Large intestine (tissue), 3 donors: ENCODE data around the gene DMRT2. TPM values are rescaled to one million over a fixed set of nuclear protein-coding genes. Genes with fewer than 3 reads are reported as not detected.

Experiments used
- DNase-seq, 2 donors: peaks; one replicate each; pipeline versions ENCODE4 v3.0.0 to v3.0.0-alpha.2; 2013
- H3K27ac ChIP-seq: one replicate; pipeline ENCODE4 v1.5.1; 2013; ENCODE audit warnings: low read length
- H3K27me3 ChIP-seq: 2 replicates; pipeline ENCODE4 v1.6.1; 2013; ENCODE audit warnings: low read length; ENCODE audit not compliant: control insufficient read depth, insufficient read depth
- H3K36me3 ChIP-seq: 2 replicates; pipeline ENCODE4 v1.6.1; 2013; ENCODE audit warnings: low read length; ENCODE audit not compliant: control insufficient read depth, insufficient read depth
- H3K4me1 ChIP-seq: one replicate; pipeline ENCODE4 v1.6.1; 2013; ENCODE audit warnings: low read length; ENCODE audit not compliant: control insufficient read depth, insufficient read depth
- H3K4me3 ChIP-seq: one replicate; pipeline ENCODE4 v1.5.1; 2013; ENCODE audit warnings: low read length
- H3K9me3 ChIP-seq: one replicate; pipeline ENCODE4 v1.6.1; 2013; ENCODE audit warnings: mild to moderate bottlenecking, low read depth, low read length, moderate library complexity; ENCODE audit not compliant: control insufficient read depth
- WGBS: methylation state at CpG from one replicate; pipeline ENCODE4 v1.1.5; 2013; ENCODE audit warnings: low lambda C conversion rate; ENCODE audit not compliant: insufficient coverage; 5-methylcytosine and 5-hydroxymethylcytosine counted together
- polyA plus RNA-seq: library from polyadenylated mRNA; unstranded; fragments of 120-200 nt; gene quantifications from one replicate; pipeline ENCODE4 v1.2.1, GENCODE V29; 2013

Gene DMRT2
- polyA plus RNA-seq, 1 donor = not detected

GRCh38 chr9:1086517-1086916 is 36.4 kb downstream of the DMRT2 start:
- no peak overlapping the region for H3K4me3 ChIP-seq
- H3K36me3 ChIP-seq = no peaks in the 10 kb centered on the region
- no peak for DNase-seq
- H3K9me3 ChIP-seq = no peaks in the 10 kb centered on the region
- no peak overlapping the region for H3K27ac ChIP-seq
- no peaks in the 10 kb centered on the region for H3K4me1 ChIP-seq
- 89% methylated on average over 3 of the region's 3 CpGs for WGBS
- peaks cover 3% of the 10 kb centered on the region for H3K27me3 ChIP-seq

- no peaks in the 10 kb centered on the region for H3K4me1 ChIP-seq
- H3K4me3 ChIP-seq = no peak overlapping the region
- WGBS = 87% methylated on average over 7 of the region's 7 CpGs
- no peaks in the 10 kb centered on the region for H3K9me3 ChIP-seq
- no peak for DNase-seq
- peaks cover 3% of the 10 kb centered on the region for H3K27me3 ChIP-seq
- H3K27ac ChIP-seq = no peak overlapping the region
- no peaks in the 10 kb centered on the region for H3K36me3 ChIP-seq
These were observed 37.1 kb downstream of the DMRT2 start for GRCh38 chr9:1087120-1087881.

- Histone ChIP-seq H3K36me3 (no peaks in the 10 kb centered on the region), H3K27ac (no peak overlapping the region), H3K27me3 (peaks cover 2% of the 10 kb centered on the region), H3K9me3 (no peaks in the 10 kb centered on the region), H3K4me1 (no peaks in the 10 kb centered on the region), H3K4me3 (no peak overlapping the region)
- DNase-seq = no peak
- WGBS = no CpG with 5 or more reads among the region's 3 CpGs
These were observed 44.6 kb downstream of the DMRT2 start for GRCh38 chr9:1094749-1095148.

- H3K4me1 ChIP-seq = no peaks in the 10 kb centered on the region
- H3K27ac ChIP-seq = no peak overlapping the region
- H3K27me3 ChIP-seq = peaks cover 2% of the 10 kb centered on the region
- no peaks in the 10 kb centered on the region for H3K36me3 ChIP-seq
- WGBS = 89% methylated on average over 5 of the region's 9 CpGs
- no peak overlapping the region for H3K4me3 ChIP-seq
- DNase-seq = no peak
- H3K9me3 ChIP-seq = no peaks in the 10 kb centered on the region
These were observed 46.2 kb downstream of the DMRT2 start for GRCh38 chr9:1096155-1096964.

GRCh38 chr9:1098551-1098950 is 48.4 kb downstream of the DMRT2 start:
- no peak for DNase-seq
- Histone ChIP-seq H3K36me3 (no peaks in the 10 kb centered on the region), H3K27ac (no peak overlapping the region), H3K9me3 (no peaks in the 10 kb centered on the region), H3K4me3 (no peak overlapping the region), H3K27me3 (peaks cover 2% of the 10 kb centered on the region), H3K4me1 (no peaks in the 10 kb centered on the region)

- Histone ChIP-seq H3K4me1 (no peaks in the 10 kb centered on the region), H3K27me3 (peaks cover 2% of the 10 kb centered on the region), H3K36me3 (no peaks in the 10 kb centered on the region), H3K9me3 (no peaks in the 10 kb centered on the region), H3K4me3 (no peak overlapping the region), H3K27ac (no peak overlapping the region)
- WGBS = no CpG with 5 or more reads among the region's 2 CpGs
- DNase-seq = no peak
These were observed 50.0 kb downstream of the DMRT2 start for GRCh38 chr9:1100201-1100600.

- no peak overlapping the region for H3K4me3 ChIP-seq
- DNase-seq = peak; percentile 10
- no peaks in the 10 kb centered on the region for H3K36me3 ChIP-seq
- peaks cover 2% of the 10 kb centered on the region for H3K27me3 ChIP-seq
- no peaks in the 10 kb centered on the region for H3K9me3 ChIP-seq
- no peak overlapping the region for H3K27ac ChIP-seq
- no CpG with 5 or more reads among the region's 10 CpGs for WGBS
- H3K4me1 ChIP-seq = no peaks in the 10 kb centered on the region
These were observed 50.8 kb downstream of the DMRT2 start for GRCh38 chr9:1100945-1101344.

- Histone ChIP-seq H3K36me3 (no peaks in the 10 kb centered on the region), H3K27ac (no peak overlapping the region), H3K9me3 (no peaks in the 10 kb centered on the region), H3K4me1 (no peaks in the 10 kb centered on the region), H3K4me3 (no peak overlapping the region), H3K27me3 (peaks cover 2% of the 10 kb centered on the region)
- WGBS = 0% methylated on average over 1 of the region's 7 CpGs
- DNase-seq = no peak
These were observed 51.9 kb downstream of the DMRT2 start for GRCh38 chr9:1101846-1102641.

GRCh38 chr9:1102642-1102970 is 52.4 kb downstream of the DMRT2 start:
- 56% methylated on average over 1 of the region's 2 CpGs for WGBS

More at GRCh38 chr9:1102642-1102970, 52.4 kb downstream of the DMRT2 start:
- no peak overlapping the region for H3K4me3 ChIP-seq
- no peaks in the 10 kb centered on the region for H3K36me3 ChIP-seq
- no peaks in the 10 kb centered on the region for H3K4me1 ChIP-seq
- DNase-seq = no peak
- H3K27me3 ChIP-seq = peaks cover 2% of the 10 kb centered on the region
- no peaks in the 10 kb centered on the region for H3K9me3 ChIP-seq
- no peak overlapping the region for H3K27ac ChIP-seq
